ENCODE measurements around the gene MCC.

GRCh38 chr5:113237893-113238292, 250.4 kb downstream of the MCC start:
- TF ChIP-seq, protein P1, sequence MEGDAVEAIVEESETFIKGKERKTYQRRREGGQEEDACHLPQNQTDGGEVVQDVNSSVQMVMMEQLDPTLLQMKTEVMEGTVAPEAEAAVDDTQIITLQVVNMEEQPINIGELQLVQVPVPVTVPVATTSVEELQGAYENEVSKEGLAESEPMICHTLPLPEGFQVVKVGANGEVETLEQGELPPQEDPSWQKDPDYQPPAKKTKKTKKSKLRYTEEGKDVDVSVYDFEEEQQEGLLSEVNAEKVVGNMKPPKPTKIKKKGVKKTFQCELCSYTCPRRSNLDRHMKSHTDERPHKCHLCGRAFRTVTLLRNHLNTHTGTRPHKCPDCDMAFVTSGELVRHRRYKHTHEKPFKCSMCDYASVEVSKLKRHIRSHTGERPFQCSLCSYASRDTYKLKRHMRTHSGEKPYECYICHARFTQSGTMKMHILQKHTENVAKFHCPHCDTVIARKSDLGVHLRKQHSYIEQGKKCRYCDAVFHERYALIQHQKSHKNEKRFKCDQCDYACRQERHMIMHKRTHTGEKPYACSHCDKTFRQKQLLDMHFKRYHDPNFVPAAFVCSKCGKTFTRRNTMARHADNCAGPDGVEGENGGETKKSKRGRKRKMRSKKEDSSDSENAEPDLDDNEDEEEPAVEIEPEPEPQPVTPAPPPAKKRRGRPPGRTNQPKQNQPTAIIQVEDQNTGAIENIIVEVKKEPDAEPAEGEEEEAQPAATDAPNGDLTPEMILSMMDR (IDR thresholded peaks at IDR 0.05), result no peak
- TF ChIP-seq POLR2A (IDR thresholded peaks at IDR 0.05), result no peak
